Measurements from ENCODE around the gene SPDYE1.

DNA sequence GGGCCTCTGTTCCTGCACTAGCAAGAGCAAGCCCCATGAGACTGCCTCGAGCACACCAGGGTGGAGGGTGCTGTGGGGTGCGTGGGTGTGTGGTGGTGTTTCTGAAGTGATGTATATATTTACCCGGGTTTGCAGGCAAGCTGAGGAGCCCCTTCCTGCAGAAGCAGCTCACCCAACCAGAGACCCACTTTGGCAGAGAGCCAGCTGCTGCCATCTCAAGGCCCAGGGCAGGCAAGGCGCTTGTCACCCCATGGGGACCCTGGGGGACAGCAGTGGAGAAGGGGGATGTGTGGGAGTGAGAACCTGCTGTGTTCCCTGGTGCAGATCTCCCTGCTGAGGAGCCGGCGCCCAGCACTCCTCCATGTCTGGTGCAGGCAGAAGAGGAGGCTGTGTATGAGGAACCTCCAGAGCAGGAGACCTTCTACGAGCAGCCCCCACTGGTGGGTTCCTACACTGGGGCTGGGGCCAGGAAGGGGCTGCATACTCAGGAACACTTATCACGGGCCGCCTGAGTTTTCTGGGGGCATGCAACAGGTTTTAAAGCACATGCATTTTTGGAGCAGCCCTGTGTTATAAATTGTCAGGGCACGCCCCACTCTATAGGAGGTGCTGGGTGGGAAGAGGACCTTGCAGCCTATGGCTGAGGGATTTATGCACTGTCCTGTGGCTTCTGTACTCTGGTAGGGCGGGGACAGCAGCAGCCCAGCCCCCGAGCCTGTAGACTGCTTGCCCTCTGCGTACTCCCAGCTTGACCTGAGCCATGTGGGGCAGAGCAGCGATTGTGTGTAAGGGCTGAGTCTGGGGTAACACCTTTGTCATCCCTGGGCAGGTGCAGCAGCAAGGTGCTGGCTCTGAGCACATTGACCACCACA lies 61.8 kb downstream of the SPDYE1 start:
- no peak for TF ChIP-seq CTCF (IDR thresholded peaks at IDR 0.05; ENCODE audit: borderline replicate concordance, extremely low read depth, low read length, poor library complexity, severe bottlenecking)
- TF ChIP-seq EZH2 (IDR thresholded peaks at IDR 0.05; ENCODE audit: borderline replicate concordance, low read depth, low read length, severe bottlenecking) = no peak
